Stimulated activated CD8-positive, alpha-beta memory T cell treated with anti-CD3 and anti-CD28 coated beads, Interleukin-15, amount 100 ng/mL, for 24 hours (primary cell): ENCODE measurements around the gene SHC2.
"Not testable (repeated sequence)": the region's sequence is repeated elsewhere in the genome, so short reads cannot be mapped to it uniquely, and the experiment has no call there.

ENCODE experiments used
- DNase-seq: peaks from one replicate; pipeline ENCODE4 v3.0.0-alpha.2; 2020; ENCODE audit warnings: low read depth

Gene SHC2

DNA sequence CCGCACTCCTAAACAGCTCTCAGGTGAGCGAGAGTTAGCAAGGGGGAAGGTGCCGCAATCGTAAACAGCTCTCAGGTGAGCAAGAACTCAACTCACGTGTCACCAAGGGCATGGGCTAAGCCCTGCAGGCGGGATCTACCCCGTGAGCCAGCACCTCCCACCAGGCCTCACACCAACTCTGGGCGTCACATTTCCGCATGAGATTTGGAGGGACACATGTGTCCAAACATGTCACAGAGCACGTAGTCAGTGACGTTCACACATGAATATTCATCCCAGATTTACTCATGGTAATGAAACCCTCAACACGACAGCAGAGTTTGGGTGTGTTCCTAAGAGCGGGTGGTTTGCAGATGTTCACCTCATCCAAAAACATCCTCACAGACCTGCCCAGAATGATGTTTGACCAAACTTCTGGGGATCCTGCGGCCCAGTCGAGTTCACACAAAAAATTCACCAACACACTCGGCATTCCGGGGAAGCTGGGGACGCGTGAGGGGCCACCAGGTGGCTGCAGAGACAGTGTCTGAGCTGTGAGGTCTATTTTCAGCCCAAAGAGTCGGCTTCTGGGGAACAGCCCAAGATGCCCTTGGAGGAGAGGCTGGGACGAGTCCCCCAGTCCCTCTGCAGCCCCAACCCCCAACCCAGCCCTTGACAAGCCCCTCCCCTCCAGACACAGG lies 71.4 kb downstream of the SHC2 start:
- no peak for DNase-seq

DNA sequence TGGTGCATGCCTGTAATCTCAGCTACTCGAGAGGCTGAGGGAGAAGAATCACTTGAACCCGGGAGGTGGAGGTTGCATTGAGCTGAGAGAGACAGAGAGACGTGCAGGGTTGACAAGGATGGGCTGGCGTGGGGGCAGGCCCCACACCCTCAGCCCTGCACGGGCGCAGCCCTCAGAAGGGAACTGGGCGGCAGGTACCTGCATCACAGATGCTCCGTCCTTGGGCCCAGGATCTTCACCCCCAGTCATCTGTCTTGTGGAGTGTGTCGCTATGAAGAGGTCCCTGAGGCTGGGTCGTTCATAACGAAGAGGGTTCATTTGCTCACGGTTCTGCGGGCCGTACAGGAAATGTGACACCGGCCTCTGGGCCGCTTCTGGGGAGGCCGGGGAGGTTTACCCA lies 72.1 kb downstream of the SHC2 start:
- DNase-seq, result no peak

DNA sequence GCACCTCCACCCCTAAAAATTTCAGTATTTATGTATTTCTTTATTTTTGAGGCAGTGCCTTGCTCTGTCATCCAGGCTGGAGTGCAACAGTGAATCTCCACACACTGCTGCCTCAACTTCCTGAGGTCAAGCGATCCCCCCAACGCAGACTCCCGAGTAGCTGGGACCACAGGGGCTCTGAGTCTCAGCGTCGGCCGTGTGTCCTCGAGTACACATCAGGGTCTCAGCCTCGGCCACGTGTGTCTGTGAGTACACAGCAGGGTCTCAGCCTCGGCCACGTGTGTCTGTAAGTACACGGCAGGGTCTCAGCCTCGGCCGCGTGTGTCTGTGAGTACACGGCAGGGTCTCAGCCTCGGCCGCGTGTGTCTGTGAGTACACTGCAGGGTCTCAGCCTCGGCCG lies 73.1 kb downstream of the SHC2 start:
- DNase-seq, result no peak

DNA sequence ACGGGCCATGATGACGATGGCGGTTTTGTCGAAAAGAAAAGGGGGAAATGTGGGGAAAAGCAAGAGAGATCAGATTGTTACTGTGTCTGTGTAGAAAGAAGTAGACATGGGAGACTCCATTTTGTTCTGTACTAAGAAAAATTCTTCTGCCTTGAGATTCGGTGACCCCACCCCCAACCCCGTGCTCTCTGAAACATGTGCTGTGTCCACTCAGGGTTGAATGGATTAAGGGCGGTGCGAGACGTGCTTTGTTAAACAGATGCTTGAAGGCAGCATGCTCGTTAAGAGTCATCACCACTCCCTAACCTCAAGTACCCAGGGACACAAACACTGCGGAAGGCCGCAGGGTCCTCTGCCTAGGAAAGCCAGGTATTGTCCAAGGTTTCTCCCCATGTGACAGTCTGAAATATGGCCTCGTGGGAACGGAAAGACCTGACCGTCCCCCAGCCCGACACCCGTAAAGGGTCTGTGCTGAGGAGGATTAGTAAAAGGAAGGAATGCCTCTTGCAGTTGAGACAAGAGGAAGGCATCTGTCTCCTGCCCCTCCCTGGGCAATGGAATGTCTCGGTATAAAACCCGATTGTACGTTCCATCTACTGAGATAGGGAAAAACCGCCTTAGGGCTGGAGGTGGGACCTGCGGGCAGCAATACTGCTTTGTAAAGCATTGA lies 74.1 kb downstream of the SHC2 start:
- DNase-seq, result not testable (repeated sequence)

DNA sequence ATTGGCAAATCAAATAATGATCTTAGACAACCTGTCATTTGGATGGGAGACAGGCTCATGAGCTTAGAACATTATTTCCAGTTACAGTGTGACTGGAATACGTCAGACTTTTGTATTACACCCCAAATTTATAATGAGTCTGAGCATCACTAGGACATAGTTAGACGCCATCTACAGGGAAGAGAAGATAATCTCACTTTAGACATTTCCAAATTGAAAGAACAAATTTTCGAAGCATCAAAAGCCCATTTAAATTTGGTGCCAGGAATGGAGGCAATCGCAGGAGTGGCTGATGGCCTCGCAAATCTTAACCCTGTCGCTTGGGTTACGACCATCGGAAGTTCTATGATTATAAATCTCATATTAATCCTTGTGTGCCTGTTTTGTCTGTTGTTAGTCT lies 74.6 kb downstream of the SHC2 start:
- DNase-seq, result not testable (repeated sequence)

DNA sequence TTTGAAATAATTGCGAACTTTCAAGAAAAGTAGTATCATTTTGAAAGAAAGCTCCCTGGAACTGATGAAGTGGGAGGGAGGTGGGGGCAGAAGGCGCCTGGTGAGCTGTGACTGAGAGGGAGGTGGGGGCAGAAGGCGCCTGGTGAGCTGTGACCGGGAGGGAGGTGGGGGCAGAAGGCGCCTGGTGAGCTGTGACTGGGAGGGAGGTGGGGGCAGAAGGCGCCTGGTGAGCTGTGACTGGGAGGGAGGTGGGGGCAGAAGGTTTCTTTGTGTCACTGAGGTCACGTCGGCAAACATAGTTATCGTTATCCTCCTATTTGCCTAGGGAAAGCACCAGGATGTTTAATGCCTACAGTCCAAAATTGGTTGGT lies 76.0 kb downstream of the SHC2 start:
- no peak for DNase-seq

DNA sequence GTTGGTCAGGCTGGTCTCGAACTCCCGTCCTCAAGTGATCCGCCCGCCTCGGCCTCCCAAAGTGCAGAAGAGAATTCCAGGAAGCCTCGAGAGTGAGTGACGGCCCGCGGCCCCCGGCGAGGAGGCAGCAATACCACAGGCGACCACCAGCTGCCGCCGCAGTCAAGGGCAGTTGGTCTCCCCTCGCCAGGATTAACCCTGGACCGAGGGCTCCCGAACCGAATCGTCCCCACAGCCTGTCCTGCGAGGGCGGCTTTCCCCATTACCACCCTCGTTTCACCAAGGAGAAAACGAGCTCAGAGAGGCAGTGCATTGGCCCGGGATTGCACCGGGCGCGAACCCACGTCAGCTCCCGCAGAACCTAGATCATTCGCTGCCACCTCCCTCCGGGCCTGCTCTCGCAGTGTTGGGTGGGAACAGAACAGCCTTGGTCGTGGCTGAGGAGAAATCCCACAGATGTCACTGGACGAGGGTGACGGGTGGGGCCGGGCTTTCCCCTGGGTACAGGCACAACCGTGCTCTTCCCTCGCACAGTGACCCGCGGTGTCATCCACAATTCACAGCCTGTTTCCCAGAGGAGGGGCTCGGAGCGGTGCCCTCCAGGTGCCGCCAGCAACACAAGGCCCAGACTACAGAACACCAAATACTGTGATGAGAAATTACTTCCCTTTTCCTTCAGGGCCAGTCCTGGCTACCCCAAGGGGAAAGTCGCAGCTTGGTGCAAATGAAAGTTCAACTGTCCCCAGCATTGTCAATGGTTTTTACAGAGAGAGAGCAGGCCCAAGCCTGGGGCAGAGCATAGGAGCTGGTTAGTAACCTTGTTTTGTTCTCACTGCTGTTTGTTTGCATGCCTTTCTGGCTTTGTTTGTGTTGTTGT lies 76.7 kb downstream of the SHC2 start:
- no peak for DNase-seq

DNA sequence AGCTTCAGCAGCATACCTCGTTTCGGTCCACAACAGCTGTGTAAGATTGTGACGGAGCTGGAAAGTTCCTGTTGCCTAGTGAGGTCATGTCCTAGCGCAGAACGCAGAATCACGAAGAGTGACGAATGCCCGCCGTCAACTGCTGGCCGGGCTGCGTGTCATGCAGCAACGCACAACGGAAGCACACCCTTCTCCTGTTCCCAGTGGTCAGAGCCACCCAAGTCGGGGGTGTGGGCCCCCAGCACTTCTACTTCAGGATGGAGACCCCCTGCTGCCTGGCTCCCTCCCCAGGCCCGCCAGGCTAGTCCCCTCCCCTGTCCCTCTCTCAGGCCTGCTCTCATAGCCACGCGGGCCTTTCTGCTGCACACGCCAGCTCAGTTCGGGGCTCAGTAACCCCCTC lies 77.8 kb downstream of the SHC2 start:
- DNase-seq, result no peak

DNA sequence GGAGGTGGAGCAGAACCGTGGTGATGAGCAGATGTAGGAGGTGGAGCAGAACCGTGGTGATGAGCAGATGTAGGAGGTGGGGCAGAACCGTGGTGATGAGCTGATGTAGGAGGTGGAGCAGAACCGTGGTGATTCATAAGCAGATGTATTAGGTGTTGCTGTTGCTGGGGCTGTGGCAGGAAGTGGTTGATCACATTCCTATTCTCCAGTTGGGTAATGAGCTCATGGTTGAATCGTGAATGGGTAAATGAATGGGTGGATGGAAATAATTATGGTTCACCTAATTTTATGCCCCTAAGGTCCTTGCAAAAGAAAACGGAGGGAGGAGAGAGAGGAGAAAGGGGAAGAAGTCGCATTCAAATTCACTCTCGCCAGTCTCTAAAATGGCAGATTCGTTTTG lies 78.3 kb downstream of the SHC2 start:
- DNase-seq, result not testable (repeated sequence)

DNA sequence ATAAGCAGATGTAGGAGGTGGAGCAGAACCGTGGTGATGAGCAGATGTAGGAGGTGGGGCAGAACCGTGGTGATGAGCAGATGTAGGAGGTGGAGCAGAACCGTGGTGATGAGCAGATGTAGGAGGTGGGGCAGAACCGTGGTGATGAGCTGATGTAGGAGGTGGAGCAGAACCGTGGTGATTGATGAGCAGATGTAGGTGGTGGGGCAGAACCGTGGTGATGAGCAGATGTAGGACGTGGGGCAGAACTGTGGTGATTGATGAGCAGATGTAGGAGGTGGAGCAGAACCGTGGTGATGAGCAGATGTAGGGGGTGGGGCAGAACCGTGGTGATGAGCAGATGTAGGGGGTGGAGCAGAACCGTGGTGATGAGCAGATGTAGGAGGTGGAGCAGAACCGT lies 78.9 kb downstream of the SHC2 start:
- not testable (repeated sequence) for DNase-seq

DNA sequence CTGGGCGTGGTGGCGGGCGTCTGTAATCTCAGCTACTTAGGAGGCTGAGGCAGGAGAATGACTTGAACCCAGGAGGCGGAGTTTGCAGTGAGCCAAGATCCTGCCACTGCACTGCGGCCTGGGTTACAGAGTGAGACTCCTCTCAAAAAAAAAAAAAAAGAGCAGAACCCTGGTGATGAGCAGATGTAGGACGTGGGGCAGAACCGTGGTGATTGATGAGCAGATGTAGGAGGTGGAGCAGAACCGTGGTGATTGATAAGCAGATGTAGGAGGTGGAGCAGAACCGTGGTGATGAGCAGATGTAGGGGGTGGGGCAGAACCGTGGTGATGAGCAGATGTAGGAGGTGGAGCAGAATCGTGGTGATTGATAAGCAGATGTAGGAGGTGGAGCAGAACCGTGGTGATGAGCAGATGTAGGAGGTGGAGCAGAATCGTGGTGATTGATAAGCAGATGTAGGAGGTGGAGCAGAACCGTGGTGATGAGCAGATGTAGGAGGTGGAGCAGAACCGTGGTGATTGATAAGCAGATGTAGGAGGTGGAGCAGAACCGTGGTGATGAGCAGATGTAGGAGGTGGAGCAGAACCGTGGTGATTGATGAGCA lies 80.1 kb downstream of the SHC2 start:
- not testable (repeated sequence) for DNase-seq

DNA sequence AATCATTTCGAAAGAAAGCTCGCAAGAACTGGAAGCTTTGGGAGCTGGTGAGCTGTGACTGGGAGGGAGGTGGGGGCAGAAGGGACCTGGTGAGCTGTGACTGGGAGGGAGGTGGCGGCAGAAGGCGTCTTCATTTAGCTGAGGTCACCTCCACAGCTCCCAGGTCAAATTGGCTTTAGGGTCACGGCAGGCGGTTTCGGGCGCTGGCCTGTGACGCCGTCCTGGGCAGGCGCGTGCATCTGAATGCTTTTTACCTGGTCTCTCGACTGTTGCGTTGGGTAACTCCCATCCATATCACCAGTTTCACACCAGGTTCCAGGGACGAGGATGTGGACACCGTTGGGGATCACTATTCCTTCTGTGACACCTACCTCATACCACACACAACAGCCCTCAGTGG lies 81.0 kb downstream of the SHC2 start:
- DNase-seq, result no peak

DNA sequence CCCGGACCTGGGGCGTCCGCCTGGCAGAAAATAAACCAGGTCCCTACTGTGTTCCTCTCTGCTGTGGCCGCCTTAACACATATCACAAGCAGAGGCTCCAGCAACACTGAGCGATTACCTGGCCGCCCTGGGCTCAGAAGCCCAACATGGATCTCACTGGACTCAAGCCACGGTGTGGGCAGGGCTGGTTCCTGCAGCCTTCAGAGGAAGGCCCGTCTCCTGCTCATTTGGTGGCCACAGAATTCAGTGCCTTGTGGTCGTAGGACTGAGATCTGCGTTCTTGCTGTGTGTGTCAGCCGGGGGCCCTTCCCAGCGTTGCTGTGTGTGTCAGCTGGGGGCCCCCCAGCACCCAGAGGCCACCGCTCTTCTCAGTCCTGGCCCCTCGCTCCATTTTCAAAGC lies 82.1 kb downstream of the SHC2 start:
- no peak for DNase-seq

DNA sequence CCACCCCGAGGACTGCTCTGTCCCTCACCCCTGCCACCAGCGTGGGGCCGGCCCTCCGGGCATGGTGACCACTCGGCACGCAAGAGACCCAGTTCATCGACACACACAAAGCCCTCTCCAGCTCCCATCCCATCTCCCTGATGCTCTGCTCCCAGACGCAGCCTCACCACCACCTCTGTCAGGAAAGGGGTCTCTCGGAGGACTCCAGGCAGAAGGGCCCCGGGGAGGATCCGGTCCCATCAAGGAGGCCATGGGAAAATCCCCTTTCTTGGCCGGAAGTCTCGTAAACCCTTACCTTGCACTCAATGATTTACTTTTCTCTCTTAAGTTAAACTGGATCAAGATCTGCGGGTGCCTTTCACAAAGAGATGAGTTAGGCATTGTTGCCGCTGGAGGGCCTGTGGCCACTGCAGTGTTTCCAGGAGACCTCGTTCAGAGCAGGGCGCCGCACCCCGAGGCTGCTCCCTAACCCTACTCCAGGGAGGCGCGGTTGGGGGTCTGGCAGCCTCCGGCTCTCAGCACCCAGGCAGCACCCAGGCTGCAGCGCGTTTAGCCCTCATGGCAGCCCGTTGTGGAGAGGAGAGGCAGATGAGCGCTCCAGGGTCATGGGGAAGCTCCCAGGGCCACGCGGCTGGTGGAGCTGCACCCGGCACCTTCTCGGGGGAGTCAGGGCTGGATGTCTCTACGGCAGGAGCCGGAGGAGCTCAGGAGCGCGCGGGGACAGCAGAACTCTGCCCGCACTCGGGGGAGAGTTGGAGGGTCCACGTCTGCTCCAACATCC lies 82.8 kb downstream of the SHC2 start:
- no peak for DNase-seq

DNA sequence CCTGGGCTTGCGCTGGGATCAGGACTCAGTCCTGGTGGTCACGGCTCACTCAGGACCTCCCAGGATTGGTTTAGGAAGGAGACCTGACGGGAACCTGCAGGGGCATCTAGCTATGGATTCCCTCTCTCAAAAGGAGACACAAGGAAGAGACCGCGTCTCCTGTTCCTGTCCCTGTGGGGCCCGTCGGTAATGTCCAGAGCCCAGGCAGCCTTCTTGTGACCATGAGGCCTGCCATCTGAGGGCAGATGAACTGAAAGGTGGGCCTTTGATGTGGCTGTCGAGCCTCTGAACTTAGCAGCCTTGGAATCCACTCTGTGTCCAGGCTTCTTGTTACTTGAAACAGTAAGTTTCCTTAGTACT lies 84.7 kb downstream of the SHC2 start:
- no peak for DNase-seq

DNA sequence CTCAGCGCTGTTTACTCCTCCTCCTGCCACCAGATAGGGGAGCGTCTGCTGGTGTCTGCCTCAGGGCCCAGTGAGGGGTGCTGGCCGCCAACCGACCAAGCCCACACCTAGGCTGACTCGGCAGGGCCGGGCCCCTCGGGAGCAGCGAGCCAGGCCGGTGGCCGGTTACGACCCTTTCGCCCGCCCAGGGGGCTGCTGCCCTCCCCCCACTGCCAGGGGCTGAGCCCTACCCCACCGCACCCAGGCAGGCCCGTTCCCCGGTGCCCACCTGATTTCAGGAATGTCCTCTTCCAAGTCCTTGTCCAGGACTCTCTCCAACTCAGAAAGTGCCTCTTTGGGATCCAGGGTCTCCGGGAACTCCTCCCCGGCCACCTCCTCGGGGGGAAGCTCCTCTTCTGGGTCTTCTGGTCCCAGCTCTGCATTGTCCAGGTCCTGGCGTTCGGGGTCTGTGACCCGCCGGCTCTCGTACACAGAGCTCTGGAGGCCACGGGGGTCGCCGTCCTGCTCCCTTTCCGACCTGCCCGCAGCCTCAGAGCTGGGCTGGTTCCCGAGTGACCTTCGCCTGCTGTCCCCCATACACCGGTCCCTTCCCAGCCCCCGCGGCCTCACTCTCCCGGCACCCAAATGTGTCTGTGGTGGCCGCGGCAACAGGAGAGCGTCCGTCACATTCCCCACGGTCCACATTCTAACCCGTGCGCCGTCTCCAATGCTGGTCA lies 85.3 kb downstream of the SHC2 start:
- DNase-seq, result no peak

DNA sequence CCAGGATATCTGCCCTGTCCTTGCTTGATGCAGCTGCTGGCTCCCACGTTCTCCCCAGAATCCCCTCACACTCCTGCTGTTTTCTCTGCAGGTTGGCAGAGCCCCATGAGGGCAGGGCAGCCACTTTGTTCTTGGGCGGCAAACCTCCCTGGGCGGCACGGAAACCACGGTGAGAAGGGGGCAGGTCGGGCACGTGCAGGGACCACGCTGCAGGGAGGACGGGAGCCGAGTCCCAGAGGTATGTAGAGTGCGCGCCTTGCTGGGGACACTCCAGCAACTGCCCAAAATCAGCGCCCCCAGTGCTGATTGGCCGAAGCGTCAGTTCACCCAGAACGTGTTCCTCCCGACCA lies 86.0 kb downstream of the SHC2 start:
- no peak for DNase-seq

DNA sequence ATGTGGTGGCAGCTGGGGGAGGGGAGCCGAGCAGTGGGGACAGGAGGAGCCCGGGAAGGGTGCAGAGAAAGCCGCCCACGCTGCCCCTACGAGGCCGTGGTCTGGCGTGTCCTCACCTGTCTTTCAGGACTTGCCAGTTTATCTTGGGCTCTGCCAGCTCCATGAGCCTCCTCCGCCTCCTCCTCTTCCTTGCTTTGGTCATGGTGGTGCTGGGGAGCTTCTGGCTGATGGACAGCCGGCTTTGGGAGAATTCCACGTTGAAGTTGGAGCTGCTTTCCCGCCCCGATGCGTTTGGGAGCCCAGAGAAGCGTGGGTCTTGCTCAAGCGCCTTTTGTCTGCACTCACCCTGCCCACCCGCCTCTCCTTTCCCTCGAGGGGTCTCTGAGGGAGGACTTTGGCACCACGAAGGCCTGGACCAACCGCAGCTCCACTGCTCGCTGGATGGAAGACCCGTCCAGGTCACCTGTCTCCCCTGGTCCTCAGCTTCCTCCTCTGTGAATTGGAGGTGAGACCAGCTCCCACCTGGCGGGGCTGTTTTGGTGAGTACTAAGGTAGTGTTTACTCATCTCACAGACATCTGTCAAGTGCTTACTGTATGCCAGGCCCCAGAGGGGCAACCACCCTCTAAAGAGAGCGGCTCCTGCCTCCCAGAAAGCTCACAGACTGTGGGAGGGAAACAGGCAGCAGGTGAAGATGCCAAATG lies 86.5 kb downstream of the SHC2 start:
- no peak for DNase-seq

DNA sequence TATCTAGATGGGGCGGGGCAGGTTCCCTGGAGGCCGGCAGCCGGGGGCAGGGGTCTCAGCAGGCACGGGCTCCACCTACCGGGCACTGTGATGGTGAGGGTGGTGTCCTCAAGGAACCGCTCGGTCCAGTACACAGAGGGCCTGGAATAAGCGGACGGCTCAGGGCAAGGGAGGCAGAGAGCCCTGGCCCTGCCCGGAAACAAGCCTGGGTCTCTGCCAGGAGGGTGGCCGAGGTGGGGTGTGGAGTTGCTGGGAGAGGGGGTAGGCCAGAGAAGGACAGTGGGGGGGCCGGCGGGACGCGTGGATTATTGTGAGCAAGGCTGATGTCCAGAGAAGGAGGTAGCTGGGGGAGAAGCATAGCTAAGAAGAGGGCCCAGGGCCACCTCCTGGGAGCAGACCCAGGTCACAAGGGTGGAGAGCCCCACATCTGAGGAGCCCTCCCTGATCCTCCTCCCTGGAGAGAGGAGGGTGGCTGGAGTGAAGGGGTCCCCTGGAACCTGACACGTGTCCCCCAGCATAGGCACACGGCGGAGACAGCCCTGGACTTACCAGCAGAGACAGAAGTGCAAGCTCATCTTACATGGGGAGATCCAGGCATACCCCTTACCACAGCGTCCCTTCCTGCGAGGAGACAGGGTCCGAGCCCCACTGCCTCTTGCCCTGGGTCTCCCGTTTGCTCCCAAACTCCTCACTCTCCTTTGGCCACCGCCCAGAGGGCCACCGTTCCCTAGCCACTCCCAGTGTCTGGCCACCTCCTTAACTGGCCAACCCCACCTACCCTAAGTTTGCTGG lies 87.2 kb downstream of the SHC2 start:
- no peak for DNase-seq

DNA sequence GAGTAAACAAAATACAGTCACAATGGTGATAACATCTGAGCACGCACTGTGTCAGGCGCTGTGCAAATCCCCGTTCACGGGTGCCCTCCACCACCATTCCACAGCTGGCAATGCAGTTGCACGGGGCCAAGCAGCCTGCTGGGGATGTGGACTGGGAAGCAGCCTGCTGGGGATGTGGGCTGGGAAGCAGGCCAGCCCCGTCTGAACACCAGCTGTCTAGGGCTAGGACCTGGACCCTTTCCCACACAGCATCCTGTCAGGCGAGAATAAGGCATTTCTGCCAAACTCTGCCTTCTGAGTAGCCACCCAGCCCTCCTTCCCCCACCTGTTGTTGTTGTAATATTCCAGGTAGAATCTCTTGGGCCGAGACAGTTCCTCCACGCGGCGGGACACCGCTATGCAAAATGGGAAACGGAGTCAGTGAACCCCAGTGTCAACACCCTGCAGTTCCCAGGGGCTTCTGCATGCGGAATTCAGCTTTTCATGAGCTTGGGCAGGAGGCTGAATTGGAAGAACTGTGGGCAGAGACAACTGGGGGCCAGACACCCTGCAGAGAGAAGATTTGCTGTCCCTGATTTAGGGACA lies 88.4 kb downstream of the SHC2 start:
- DNase-seq, result no peak
